ENCODE measurements around the gene TBL1XR1. TPM values are rescaled to one million over a fixed set of nuclear protein-coding genes. Genes with fewer than 3 reads are reported as not detected.

Gene TBL1XR1
- total RNA-seq, 1 experiment from 2014 or later: 175 TPM

GRCh38 chr3:177213801-177214535 lies 16.7 kb upstream of the TBL1XR1 start:
- TF ChIP-seq CTCF (conservative IDR thresholded peaks at IDR 0.05): no peak
- Histone ChIP-seq H2BK20ac (ENCODE audit: low read depth, low read length, poor library complexity, severe bottlenecking) (no peak overlapping the region), H2BK15ac (ENCODE audit: low read depth, low read length) (no peak overlapping the region), H3K27ac (ENCODE audit: insufficient read length, low read depth, low read length) (no peak overlapping the region), H3T11ph (ENCODE audit: low read length) (no peak overlapping the region), H3K4me2 (ENCODE audit: insufficient read depth, insufficient read length, low read length) (no peak overlapping the region), H3K14ac (ENCODE audit: insufficient read depth, low read length) (no peak overlapping the region), H3K4me1 (ENCODE audit: insufficient read depth, low read length) (no peaks in the 10 kb centered on the region; the same call in 1 of the 2 replicates), H3K4ac (ENCODE audit: low read depth, low read length) (no peak overlapping the region), H4K20me1 (ENCODE audit: control insufficient read depth, insufficient read depth, insufficient read length) (no peaks in the 10 kb centered on the region), H3K9me3 (ENCODE audit: control insufficient read depth, low read depth, low read length) (no peaks in the 10 kb centered on the region), H3K79me2 (ENCODE audit: insufficient read depth, low read length) (no peaks in the 10 kb centered on the region), H3K79me1 (ENCODE audit: insufficient read depth, low read depth, low read length, poor library complexity, severe bottlenecking) (no peaks in the 10 kb centered on the region), H2AK5ac (ENCODE audit: insufficient read length, low read length) (no peak overlapping the region), H2BK12ac (ENCODE audit: insufficient read length, low read depth, low read length) (no peak overlapping the region), H2BK120ac (ENCODE audit: low read depth, low read length, poor library complexity, severe bottlenecking) (no peak overlapping the region), H4K5ac (ENCODE audit: insufficient read length, low read depth, low read length) (no peak overlapping the region), H3K18ac (ENCODE audit: insufficient read length, low read depth, low read length) (no peak overlapping the region), H4K91ac (ENCODE audit: insufficient read length, low read depth, low read length) (no peak overlapping the region), H4K8ac (replicated peaks; ENCODE audit: insufficient read length, low read depth, low read length) (no peak overlapping the region), H2BK5ac (ENCODE audit: insufficient read length, low read length) (no peak overlapping the region), H3K27me3 (ENCODE audit: insufficient read depth, low read length) (no peaks in the 10 kb centered on the region), H3K23me2 (ENCODE audit: insufficient read length, low read depth, low read length, poor library complexity, severe bottlenecking) (peaks cover 3% of the 10 kb centered on the region), H3K56ac (ENCODE audit: insufficient read length, low read depth, low read length) (no peak overlapping the region), H3K9ac (ENCODE audit: extremely low read depth, insufficient read length, low read length) (no peak overlapping the region), H2AFZ (ENCODE audit: low read length) (no peak overlapping the region), H3K23ac (ENCODE audit: insufficient read length, low read depth, low read length) (no peak overlapping the region)
- Mint-ChIP-seq H3K36me3 (ENCODE audit: insufficient read depth in 1 of 3, low read depth in 3 of 3) (no peaks in the 10 kb centered on the region), H3K27ac (no peak overlapping the region), H3K27me3 (ENCODE audit: low read depth) (no peaks in the 10 kb centered on the region; the same call in 1 of the 2 replicates), H3K4me1 (peaks cover 8 to 9% of the 10 kb centered on the region in 2 experiments), H3K9me3 (no peaks in the 10 kb centered on the region; a peak in 1 of 5 replicates), H3K4me3 (no peak overlapping the region)
- WGBS (ENCODE audit: extremely low coverage, insufficient read length, low lambda C conversion rate): no CpG with 5 or more reads among the region's 7 CpGs
- no peak for DNase-seq

Data from H9 (cell line).